ENCODE measurements around the gene ADGRE1.

GRCh38 chr19:6948884-6949283 lies 61.5 kb downstream of the ADGRE1 start:
- no peak for TF ChIP-seq CTCF (conservative IDR thresholded peaks at IDR 0.05; ENCODE audit: low read length)
- TF ChIP-seq EZH2phosphoT487 (IDR thresholded peaks at IDR 0.05; ENCODE audit: borderline replicate concordance, low read depth, low read length): no peak

Data from OCI-LY7 (cell line).